ENCODE data around the gene LTBP1. TPM values are rescaled to one million over a fixed set of nuclear protein-coding genes. Genes with fewer than 3 reads are reported as not detected.

Gene LTBP1
- total RNA-seq, 1 experiment from 2014 or later, result 11.8 TPM

DNA sequence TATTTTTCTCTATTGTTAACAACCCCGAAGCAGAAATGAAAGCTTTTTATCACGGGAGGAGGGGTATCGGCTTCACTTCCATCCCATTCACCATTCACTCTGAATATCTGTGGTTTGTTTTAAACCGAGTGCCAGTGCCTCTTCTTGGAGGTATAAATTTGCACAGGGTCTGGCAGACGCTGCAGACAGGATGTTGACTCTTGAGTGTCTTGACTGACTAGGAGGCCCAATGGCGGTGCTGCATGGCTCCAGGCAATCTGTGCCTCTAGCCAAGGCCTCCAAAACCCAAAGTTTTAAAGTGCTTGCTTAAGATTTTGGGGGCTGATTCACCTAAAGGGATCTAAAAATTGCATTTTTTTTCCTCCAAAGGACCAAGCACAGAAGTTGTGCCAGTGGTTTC, 183.8 kb downstream of the LTBP1 start:
- H3K36me3 ChIP-seq (ENCODE audit: insufficient read depth, low read length), result no peaks in the 10 kb centered on the region
- no peaks in the 10 kb centered on the region for H3K9me3 ChIP-seq (ENCODE audit: low read length)
- H3K27ac ChIP-seq (ENCODE audit: low read length), result no peak overlapping the region
- DNase-seq, result no peak
- peaks cover 10% of the 10 kb centered on the region for H3K4me1 ChIP-seq (ENCODE audit: low read length)
- H3K4me2 ChIP-seq (ENCODE audit: low read depth, low read length, poor library complexity, severe bottlenecking), result no peak overlapping the region
- H4K20me1 ChIP-seq (ENCODE audit: insufficient read depth, low read depth, low read length), result no peaks in the 10 kb centered on the region
- no peak overlapping the region for H2AFZ ChIP-seq (ENCODE audit: low read length)
- H3K27me3 ChIP-seq (ENCODE audit: low read length), result no peaks in the 10 kb centered on the region
- H3K9ac ChIP-seq (ENCODE audit: low read length), result no peak overlapping the region
- H3K79me2 ChIP-seq (ENCODE audit: low read length), result no peaks in the 10 kb centered on the region
- no peak overlapping the region for H3K4me3 ChIP-seq (ENCODE audit: low read length)
- no peaks in the 10 kb centered on the region for H3K9me2 ChIP-seq (replicated peaks; ENCODE audit: insufficient read depth, low read length)

DNA sequence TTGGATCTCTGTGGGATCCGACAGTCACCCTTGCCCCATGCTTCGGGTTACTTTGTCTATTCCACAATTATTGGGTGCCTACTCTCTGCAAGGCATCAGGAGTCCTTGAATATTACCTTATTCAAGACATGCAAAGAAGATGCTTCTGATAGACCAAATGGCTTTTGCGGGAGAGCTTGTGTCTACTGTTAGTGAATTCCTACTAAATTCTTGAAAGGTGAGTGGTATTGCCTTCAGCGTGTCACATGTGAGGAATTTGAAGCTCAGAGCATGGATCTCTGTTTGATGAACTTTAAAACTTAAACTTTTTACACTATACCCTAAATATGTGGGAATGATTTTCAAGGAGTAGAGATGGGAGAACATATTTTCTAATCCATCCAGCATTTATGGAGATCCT, 184.4 kb downstream of the LTBP1 start:
- Histone ChIP-seq H3K9me2 (replicated peaks; ENCODE audit: insufficient read depth, low read length) (no peaks in the 10 kb centered on the region), H3K4me1 (ENCODE audit: low read length) (peaks cover 10% of the 10 kb centered on the region), H3K4me2 (ENCODE audit: low read depth, low read length, poor library complexity, severe bottlenecking) (no peak overlapping the region), H3K9ac (ENCODE audit: low read length) (no peak overlapping the region), H4K20me1 (ENCODE audit: insufficient read depth, low read depth, low read length) (no peaks in the 10 kb centered on the region), H2AFZ (ENCODE audit: low read length) (no peak overlapping the region), H3K36me3 (ENCODE audit: insufficient read depth, low read length) (no peaks in the 10 kb centered on the region), H3K27ac (ENCODE audit: low read length) (no peak overlapping the region), H3K79me2 (ENCODE audit: low read length) (no peaks in the 10 kb centered on the region), H3K27me3 (ENCODE audit: low read length) (no peaks in the 10 kb centered on the region), H3K9me3 (ENCODE audit: low read length) (no peaks in the 10 kb centered on the region), H3K4me3 (ENCODE audit: low read length) (no peak overlapping the region)
- DNase-seq, result no peak

DNA sequence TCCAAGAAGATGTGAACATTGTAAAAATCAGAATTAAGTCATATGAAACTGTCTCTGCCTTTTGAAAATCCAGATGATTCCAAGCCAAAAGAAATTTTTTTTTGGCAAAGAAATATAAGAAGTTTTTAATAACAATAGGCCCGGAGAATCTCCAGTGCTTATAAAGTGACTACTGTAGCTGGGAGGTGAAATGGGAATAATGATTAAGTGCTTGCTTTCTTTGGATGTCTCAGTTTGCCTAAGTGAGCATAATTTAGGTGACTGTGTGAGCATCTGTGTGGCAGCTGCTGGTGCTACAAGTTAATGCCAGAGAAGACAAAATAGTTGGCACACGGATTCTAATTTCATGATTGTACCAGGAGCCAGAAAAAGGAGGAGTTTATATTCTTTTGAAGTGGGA, 185.0 kb downstream of the LTBP1 start:
- DNase-seq, result no peak
- Histone ChIP-seq H3K27ac (ENCODE audit: low read length) (no peak overlapping the region), H2AFZ (ENCODE audit: low read length) (no peak overlapping the region), H3K79me2 (ENCODE audit: low read length) (no peaks in the 10 kb centered on the region), H4K20me1 (ENCODE audit: insufficient read depth, low read depth, low read length) (no peaks in the 10 kb centered on the region), H3K4me3 (ENCODE audit: low read length) (no peak overlapping the region), H3K4me2 (ENCODE audit: low read depth, low read length, poor library complexity, severe bottlenecking) (no peak overlapping the region), H3K4me1 (ENCODE audit: low read length) (peaks cover 10% of the 10 kb centered on the region), H3K9ac (ENCODE audit: low read length) (no peak overlapping the region), H3K36me3 (ENCODE audit: insufficient read depth, low read length) (no peaks in the 10 kb centered on the region), H3K9me2 (replicated peaks; ENCODE audit: insufficient read depth, low read length) (no peaks in the 10 kb centered on the region), H3K27me3 (ENCODE audit: low read length) (no peaks in the 10 kb centered on the region), H3K9me3 (ENCODE audit: low read length) (no peaks in the 10 kb centered on the region)

DNA sequence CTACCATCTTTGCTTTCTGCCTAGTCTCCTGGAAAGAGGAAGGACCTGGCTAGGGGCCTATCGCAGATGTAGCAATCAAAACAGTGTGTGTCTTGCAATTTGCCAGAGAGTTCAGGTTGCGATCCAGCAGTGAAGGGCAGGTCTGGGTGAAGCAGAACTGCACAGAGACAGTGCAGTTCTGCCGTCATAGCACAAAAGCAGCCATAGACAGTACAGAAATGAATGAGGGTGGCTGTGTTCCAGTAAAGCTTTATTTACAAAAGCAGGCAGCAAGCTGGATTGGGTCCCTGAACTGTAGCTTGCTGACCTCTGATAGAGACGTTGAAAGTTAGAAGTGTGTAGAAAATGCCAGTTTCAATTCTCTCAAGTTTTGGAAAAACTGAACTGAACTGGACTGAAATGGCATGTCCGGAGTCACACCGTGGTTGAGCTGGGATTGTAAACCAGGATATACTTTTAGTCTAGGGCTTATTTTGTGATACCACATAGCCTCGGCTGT, 186.8 kb downstream of the LTBP1 start:
- Histone ChIP-seq H3K27ac (ENCODE audit: low read length) (no peak overlapping the region), H2AFZ (ENCODE audit: low read length) (no peak overlapping the region), H3K9me3 (ENCODE audit: low read length) (no peaks in the 10 kb centered on the region), H3K9ac (ENCODE audit: low read length) (no peak overlapping the region), H4K20me1 (ENCODE audit: insufficient read depth, low read depth, low read length) (no peaks in the 10 kb centered on the region), H3K4me1 (ENCODE audit: low read length) (peaks cover under 1% of the 10 kb centered on the region), H3K27me3 (ENCODE audit: low read length) (no peaks in the 10 kb centered on the region), H3K4me3 (ENCODE audit: low read length) (no peak overlapping the region), H3K4me2 (ENCODE audit: low read depth, low read length, poor library complexity, severe bottlenecking) (no peak overlapping the region), H3K36me3 (ENCODE audit: insufficient read depth, low read length) (no peaks in the 10 kb centered on the region), H3K79me2 (ENCODE audit: low read length) (no peaks in the 10 kb centered on the region), H3K9me2 (replicated peaks; ENCODE audit: insufficient read depth, low read length) (no peaks in the 10 kb centered on the region)
- no peak for DNase-seq

DNA sequence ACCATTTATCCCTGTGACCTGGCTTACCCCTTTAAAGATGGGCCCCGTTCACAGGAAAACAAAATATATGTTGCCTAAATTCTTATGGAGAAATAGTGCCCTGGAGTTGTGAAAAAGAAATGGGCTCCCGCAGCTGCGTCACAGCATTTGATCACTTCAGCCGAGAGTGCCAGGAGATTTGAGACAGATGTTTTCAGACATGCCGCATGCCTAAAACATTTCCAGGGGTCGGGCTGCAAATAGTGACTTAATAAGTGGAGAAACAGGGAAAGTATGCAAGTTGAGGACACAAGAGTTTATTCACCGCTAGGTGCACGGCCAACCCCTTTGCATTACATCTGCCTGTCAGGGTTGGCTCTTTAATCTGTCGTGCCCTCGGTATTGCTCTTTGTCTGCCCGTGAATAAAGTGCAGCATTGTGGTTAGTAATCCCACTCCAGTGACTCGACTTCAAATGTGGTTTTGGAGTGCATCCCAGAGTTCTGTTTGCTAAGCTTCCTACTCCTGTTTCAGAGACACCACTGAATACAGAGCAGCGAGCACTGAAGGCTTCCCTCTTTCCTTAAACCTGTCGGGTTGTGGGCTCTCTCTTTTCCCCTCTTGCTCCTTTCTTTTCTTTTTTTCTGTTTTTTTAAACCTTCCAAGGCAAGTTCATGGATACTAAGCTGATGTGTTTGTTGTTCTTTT, 187.5 kb downstream of the LTBP1 start:
- no peaks in the 10 kb centered on the region for H3K9me3 ChIP-seq (ENCODE audit: low read length)
- H3K4me1 ChIP-seq (ENCODE audit: low read length), result peaks cover 3% of the 10 kb centered on the region
- no peak overlapping the region for H3K4me2 ChIP-seq (ENCODE audit: low read depth, low read length, poor library complexity, severe bottlenecking)
- no peak overlapping the region for H3K4me3 ChIP-seq (ENCODE audit: low read length)
- no peaks in the 10 kb centered on the region for H3K27me3 ChIP-seq (ENCODE audit: low read length)
- no peak overlapping the region for H3K9ac ChIP-seq (ENCODE audit: low read length)
- H3K36me3 ChIP-seq (ENCODE audit: insufficient read depth, low read length), result no peaks in the 10 kb centered on the region
- no peak overlapping the region for H3K27ac ChIP-seq (ENCODE audit: low read length)
- H4K20me1 ChIP-seq (ENCODE audit: insufficient read depth, low read depth, low read length), result no peaks in the 10 kb centered on the region
- no peaks in the 10 kb centered on the region for H3K79me2 ChIP-seq (ENCODE audit: low read length)
- H3K9me2 ChIP-seq (replicated peaks; ENCODE audit: insufficient read depth, low read length), result no peaks in the 10 kb centered on the region
- no peak for DNase-seq
- no peak overlapping the region for H2AFZ ChIP-seq (ENCODE audit: low read length)

DNA sequence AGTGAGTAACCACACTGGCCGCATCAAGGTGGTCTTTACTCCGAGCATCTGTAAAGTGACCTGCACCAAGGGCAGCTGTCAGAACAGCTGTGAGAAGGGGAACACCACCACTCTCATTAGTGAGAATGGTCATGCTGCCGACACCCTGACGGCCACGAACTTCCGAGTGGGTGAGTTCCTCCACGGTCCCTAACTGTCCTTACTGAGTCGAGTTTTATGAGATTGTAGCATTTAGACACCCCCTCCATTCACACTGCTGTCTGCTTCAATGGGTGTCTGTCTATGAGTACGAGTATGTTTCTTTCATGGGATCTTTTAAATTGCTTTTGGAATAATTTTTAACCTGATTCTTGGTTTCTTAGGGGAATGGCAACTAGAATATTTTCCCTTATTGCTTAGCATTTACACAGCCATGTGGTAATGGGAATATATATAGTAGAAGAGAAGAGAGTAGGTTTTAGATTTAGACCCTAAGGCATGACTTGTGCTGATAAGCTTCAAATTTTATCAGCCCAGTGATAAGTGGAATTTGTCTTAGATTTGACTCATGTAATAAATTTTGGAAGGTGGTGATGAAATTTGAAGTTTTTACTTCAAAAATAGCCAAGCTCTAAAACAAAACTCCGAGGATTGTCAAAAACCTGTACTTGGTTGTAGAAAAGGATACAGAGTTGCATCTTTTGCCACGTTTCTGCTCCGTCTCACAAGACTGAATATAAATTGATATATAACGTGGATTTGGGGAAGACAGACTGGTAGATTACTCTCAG, 188.2 kb downstream of the LTBP1 start:
- Histone ChIP-seq H3K4me2 (ENCODE audit: low read depth, low read length, poor library complexity, severe bottlenecking) (no peak overlapping the region), H3K9ac (ENCODE audit: low read length) (no peak overlapping the region)

DNA sequence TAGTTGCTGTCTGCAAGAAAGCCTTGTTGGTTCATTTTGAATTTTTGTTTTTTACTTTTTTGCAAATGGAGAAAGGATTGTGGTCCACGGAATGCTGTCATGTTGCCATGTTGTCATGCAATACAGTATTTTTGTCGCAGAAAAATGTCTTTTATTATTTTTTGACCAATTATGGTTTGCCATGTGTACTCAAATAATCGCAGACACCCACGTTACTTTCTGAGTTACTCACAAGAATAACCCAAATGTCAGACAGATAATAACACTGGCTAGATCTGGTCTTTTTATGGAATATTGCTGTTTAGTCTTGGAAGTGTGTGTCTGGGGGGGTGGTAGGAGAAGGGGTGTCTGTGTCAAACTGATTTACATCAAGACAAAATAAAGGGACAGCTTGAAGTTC, 188.9 kb downstream of the LTBP1 start:
- Histone ChIP-seq H3K27me3 (ENCODE audit: low read length) (no peaks in the 10 kb centered on the region), H4K20me1 (ENCODE audit: insufficient read depth, low read depth, low read length) (no peaks in the 10 kb centered on the region), H3K4me2 (ENCODE audit: low read depth, low read length, poor library complexity, severe bottlenecking) (no peak overlapping the region), H3K27ac (ENCODE audit: low read length) (no peak overlapping the region), H3K79me2 (ENCODE audit: low read length) (no peaks in the 10 kb centered on the region), H3K9me3 (ENCODE audit: low read length) (no peaks in the 10 kb centered on the region), H3K9me2 (replicated peaks; ENCODE audit: insufficient read depth, low read length) (no peaks in the 10 kb centered on the region), H3K4me3 (ENCODE audit: low read length) (no peak overlapping the region), H3K4me1 (ENCODE audit: low read length) (peaks cover 6% of the 10 kb centered on the region), H3K9ac (ENCODE audit: low read length) (no peak overlapping the region), H3K36me3 (ENCODE audit: insufficient read depth, low read length) (no peaks in the 10 kb centered on the region), H2AFZ (ENCODE audit: low read length) (no peak overlapping the region)
- no peak for DNase-seq

More for the DNA sequence above, 188.2 kb downstream of the LTBP1 start:
- Histone ChIP-seq H3K4me3 (ENCODE audit: low read length) (no peak overlapping the region), H3K36me3 (ENCODE audit: insufficient read depth, low read length) (no peaks in the 10 kb centered on the region), H3K27ac (ENCODE audit: low read length) (no peak overlapping the region), H3K9me3 (ENCODE audit: low read length) (no peaks in the 10 kb centered on the region), H3K4me1 (ENCODE audit: low read length) (peaks cover 6% of the 10 kb centered on the region), H3K27me3 (ENCODE audit: low read length) (no peaks in the 10 kb centered on the region), H3K79me2 (ENCODE audit: low read length) (no peaks in the 10 kb centered on the region), H4K20me1 (ENCODE audit: insufficient read depth, low read depth, low read length) (no peaks in the 10 kb centered on the region), H3K9me2 (replicated peaks; ENCODE audit: insufficient read depth, low read length) (no peaks in the 10 kb centered on the region), H2AFZ (ENCODE audit: low read length) (no peak overlapping the region)
- DNase-seq, result no peak

DNA sequence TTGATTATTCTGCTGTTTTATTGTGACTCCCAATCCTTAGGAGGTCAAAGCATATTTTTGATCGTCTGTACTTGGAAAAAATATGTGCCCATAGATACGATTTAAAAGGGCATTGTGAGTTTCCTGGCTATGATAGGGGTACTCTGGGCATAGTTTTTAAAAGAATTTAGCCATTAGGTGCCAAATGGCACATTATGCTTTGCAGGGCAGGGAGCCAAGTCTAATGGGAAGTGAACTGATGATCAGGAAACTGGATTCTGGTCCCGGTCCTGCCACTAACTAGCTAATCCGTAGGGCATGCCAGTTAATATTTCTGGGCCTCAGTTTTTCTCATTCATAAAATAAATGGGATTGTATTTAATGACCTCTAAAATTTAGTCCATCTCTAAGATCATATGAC, 189.3 kb downstream of the LTBP1 start:
- Histone ChIP-seq H3K4me1 (ENCODE audit: low read length) (peaks cover 6% of the 10 kb centered on the region), H3K36me3 (ENCODE audit: insufficient read depth, low read length) (no peaks in the 10 kb centered on the region), H3K9me3 (ENCODE audit: low read length) (no peaks in the 10 kb centered on the region), H3K9me2 (replicated peaks; ENCODE audit: insufficient read depth, low read length) (no peaks in the 10 kb centered on the region), H3K4me3 (ENCODE audit: low read length) (no peak overlapping the region), H3K27me3 (ENCODE audit: low read length) (no peaks in the 10 kb centered on the region), H3K27ac (ENCODE audit: low read length) (no peak overlapping the region), H3K79me2 (ENCODE audit: low read length) (no peaks in the 10 kb centered on the region), H2AFZ (ENCODE audit: low read length) (no peak overlapping the region), H4K20me1 (ENCODE audit: insufficient read depth, low read depth, low read length) (no peaks in the 10 kb centered on the region), H3K9ac (ENCODE audit: low read length) (no peak overlapping the region), H3K4me2 (ENCODE audit: low read depth, low read length, poor library complexity, severe bottlenecking) (no peak overlapping the region)
- no peak for DNase-seq
